ENCODE results near the gene SLC22A23.
A peak's percentile ranks its signal among the peaks of the same experiment; 100 is the strongest.

SLC22A23 gene

GRCh38 chr6:3283641-3284435, 173.0 kb downstream of the SLC22A23 start:
- no peak overlapping the region for H3K4me3 ChIP-seq
- H3K36me3 ChIP-seq, result peaks cover 13 to 55% (median 31%) of the 10 kb centered on the region in 11 experiments; a peak in 19 of 22 replicates
- H3K9me3 ChIP-seq (replicated peaks in 1 of 11), result no peaks in the 10 kb centered on the region
- peaks cover 10 to 21% (median 15%) of the 10 kb centered on the region in 10 experiments for H3K4me1 ChIP-seq
- peaks cover 0 to 66% (median 26%) of the 10 kb centered on the region in 11 experiments; a peak in 17 of 22 replicates for H4K20me1 ChIP-seq
- no peak for TF ChIP-seq Cebpa-rat (IDR thresholded peaks at IDR 0.05)
- H3K27me3 ChIP-seq, result no peaks in the 10 kb centered on the region
- H3K9ac ChIP-seq, result no peak overlapping the region
- no peak overlapping the region for H3K27ac ChIP-seq
- H3K4me2 ChIP-seq, result peak overlapping the region in 1 of 11 experiments; percentile 5; a peak in 1 of 22 replicates

GRCh38 chr6:3283241-3283640, 173.6 kb downstream of the SLC22A23 start:
- H3K4me2 ChIP-seq, result no peak overlapping the region
- peaks cover 0 to 72% (median 32%) of the 10 kb centered on the region in 11 experiments; a peak in 18 of 22 replicates for H4K20me1 ChIP-seq
- no peak overlapping the region for H3K9ac ChIP-seq
- no peak overlapping the region for H3K27ac ChIP-seq
- H3K9me3 ChIP-seq (replicated peaks in 1 of 11), result no peaks in the 10 kb centered on the region
- no peak for TF ChIP-seq Cebpa-rat (IDR thresholded peaks at IDR 0.05)
- H3K27me3 ChIP-seq, result no peaks in the 10 kb centered on the region
- peaks cover 13 to 55% (median 31%) of the 10 kb centered on the region in 11 experiments; a peak in 19 of 22 replicates for H3K36me3 ChIP-seq
- peaks cover 4 to 15% (median 10%) of the 10 kb centered on the region in 10 experiments; a peak in 18 of 20 replicates for H3K4me1 ChIP-seq
- no peak overlapping the region for H3K4me3 ChIP-seq

- Histone ChIP-seq H3K36me3 (peaks cover 13 to 55% (median 31%) of the 10 kb centered on the region in 11 experiments; a peak in 19 of 22 replicates), H3K4me3 (no peak overlapping the region), H3K9me3 (replicated peaks in 1 of 11) (no peaks in the 10 kb centered on the region), H3K9ac (no peak overlapping the region), H4K20me1 (peaks cover 0 to 77% (median 38%) of the 10 kb centered on the region in 11 experiments; a peak in 18 of 22 replicates), H3K27ac (no peak overlapping the region), H3K4me1 (peaks cover 0 to 10% (median 4%) of the 10 kb centered on the region in 10 experiments; a peak in 8 of 20 replicates), H3K27me3 (no peaks in the 10 kb centered on the region), H3K4me2 (no peak overlapping the region)
- no peak for TF ChIP-seq Cebpa-rat (IDR thresholded peaks at IDR 0.05)
Observed at GRCh38 chr6:3282476-3283236, 174.2 kb downstream of the SLC22A23 start.

GRCh38 chr6:3281631-3282475, 175.0 kb downstream of the SLC22A23 start:
- peaks cover 0 to 85% (median 43%) of the 10 kb centered on the region in 11 experiments; a peak in 19 of 22 replicates for H4K20me1 ChIP-seq
- peaks cover 0 to 10% (median 3%) of the 10 kb centered on the region in 10 experiments; a peak in 6 of 20 replicates for H3K4me1 ChIP-seq
- no peaks in the 10 kb centered on the region for H3K27me3 ChIP-seq
- H3K4me2 ChIP-seq, result no peak overlapping the region
- H3K27ac ChIP-seq, result no peak overlapping the region
- no peak overlapping the region for H3K9ac ChIP-seq
- no peak overlapping the region for H3K4me3 ChIP-seq
- H3K36me3 ChIP-seq, result peaks cover 13 to 53% (median 31%) of the 10 kb centered on the region in 11 experiments; a peak in 19 of 22 replicates
- no peak for TF ChIP-seq Cebpa-rat (IDR thresholded peaks at IDR 0.05)
- no peaks in the 10 kb centered on the region for H3K9me3 ChIP-seq (replicated peaks in 1 of 11)

- peaks cover 0 to 10% (median 3%) of the 10 kb centered on the region in 10 experiments; a peak in 6 of 20 replicates for H3K4me1 ChIP-seq
- H3K4me2 ChIP-seq, result no peak overlapping the region
- peaks cover 13 to 58% (median 31%) of the 10 kb centered on the region in 11 experiments; a peak in 18 of 22 replicates for H3K36me3 ChIP-seq
- TF ChIP-seq Cebpa-rat (IDR thresholded peaks at IDR 0.05), result no peak
- no peaks in the 10 kb centered on the region for H3K9me3 ChIP-seq (replicated peaks in 1 of 11)
- H3K4me3 ChIP-seq, result no peak overlapping the region
- H3K27me3 ChIP-seq, result no peaks in the 10 kb centered on the region
- H4K20me1 ChIP-seq, result peaks cover 0 to 94% (median 52%) of the 10 kb centered on the region in 11 experiments; a peak in 20 of 22 replicates
- H3K9ac ChIP-seq, result 0 out of 22 replicates have a peak overlapping the region, but pooled peaks of 1 of the 11 experiments have one; percentile 15
- H3K27ac ChIP-seq, result no peak overlapping the region
Observed at GRCh38 chr6:3280866-3281465, 175.9 kb downstream of the SLC22A23 start.

- Histone ChIP-seq H3K27ac (no peak overlapping the region), H4K20me1 (peaks cover 0 to 94% (median 60%) of the 10 kb centered on the region in 11 experiments; a peak in 20 of 22 replicates), H3K9me3 (replicated peaks in 1 of 11) (no peaks in the 10 kb centered on the region), H3K4me3 (no peak overlapping the region), H3K9ac (no peak overlapping the region), H3K27me3 (no peaks in the 10 kb centered on the region), H3K4me2 (no peak overlapping the region), H3K4me1 (peaks cover 0 to 10% (median 3%) of the 10 kb centered on the region in 10 experiments; a peak in 6 of 20 replicates), H3K36me3 (peaks cover 13 to 58% (median 31%) of the 10 kb centered on the region in 11 experiments; a peak in 18 of 22 replicates)
- TF ChIP-seq Cebpa-rat (IDR thresholded peaks at IDR 0.05), result no peak
Observed at GRCh38 chr6:3280091-3280490, 176.8 kb downstream of the SLC22A23 start.

- no peak overlapping the region for H3K4me2 ChIP-seq
- no peak overlapping the region for H3K27ac ChIP-seq
- H3K9ac ChIP-seq, result no peak overlapping the region
- no peaks in the 10 kb centered on the region for H3K9me3 ChIP-seq (replicated peaks in 1 of 11)
- H4K20me1 ChIP-seq, result peaks cover 0 to 94% (median 74%) of the 10 kb centered on the region in 11 experiments; a peak in 21 of 22 replicates
- H3K4me3 ChIP-seq, result no peak overlapping the region
- H3K36me3 ChIP-seq, result peaks cover 19 to 55% (median 30%) of the 10 kb centered on the region in 11 experiments; a peak in 19 of 22 replicates
- no peaks in the 10 kb centered on the region for H3K4me1 ChIP-seq
- H3K27me3 ChIP-seq, result no peaks in the 10 kb centered on the region
- no peak for TF ChIP-seq Cebpa-rat (IDR thresholded peaks at IDR 0.05)
Observed at GRCh38 chr6:3278691-3279090, 178.2 kb downstream of the SLC22A23 start.

Data from BLaER1 treated with 17β-estradiol and CSF1 and Interleukin-3, amounts not matched to agents 10 nM and 100 nM (cell line).